GM23338 (cell line): ENCODE measurements around the gene EXD3. TPM values are rescaled to one million over a fixed set of nuclear protein-coding genes. Genes with fewer than 3 reads are reported as not detected.

Experiments
- ATAC-seq: fragments of 200-7000 bp; cut with Tn5 transposase; 3 replicates; pipeline ENCODE4 v1.9.1; 2020
- DNase-seq: peaks from one replicate; pipeline ENCODE4 v3.0.0-alpha.2; 2015; ENCODE audit warnings: low spot score
- H2AFZ ChIP-seq: fragments of 200-600 bp; sonication (generic); 2 replicates; pipeline ENCODE4 v1.8.0; 2016; ENCODE audit warnings: antibody characterized with exemption, mild to moderate bottlenecking, moderate library complexity
- H3F3A ChIP-seq: fragments of 200-600 bp; sonication (generic); replicated peaks from 2 replicates; pipeline ENCODE4 v1.8.0; 2017; ENCODE audit warnings: antibody characterized with exemption, mixed run types, low read depth
- H3K27ac ChIP-seq: fragments of 200-600 bp; sonication (generic); 2 replicates; pipeline ENCODE4 v1.6.1; 2016; ENCODE audit warnings: low read depth
- H3K27me3 ChIP-seq: fragments of 200-600 bp; sonication (generic); 2 replicates; pipeline ENCODE4 v1.8.0; 2016; ENCODE audit warnings: mild to moderate bottlenecking, mixed run types, moderate library complexity; ENCODE audit not compliant: insufficient read depth
- H3K36me3 ChIP-seq: fragments of 200-600 bp; sonication (generic); 2 replicates; pipeline ENCODE4 v1.8.0; 2016; ENCODE audit warnings: mild to moderate bottlenecking; ENCODE audit not compliant: insufficient read depth
- H3K4me1 ChIP-seq: fragments of 200-600 bp; sonication (generic); 2 replicates; pipeline ENCODE4 v1.8.0; 2016; ENCODE audit warnings: mild to moderate bottlenecking, moderate library complexity; ENCODE audit not compliant: insufficient read depth
- H3K4me2 ChIP-seq: fragments of 200-600 bp; sonication (generic); 2 replicates; pipeline ENCODE4 v1.7.1; 2017; ENCODE audit warnings: mixed run types
- H3K4me3 ChIP-seq: fragments of 200-600 bp; sonication (generic); 2 replicates; pipeline ENCODE4 v1.6.1; 2016; ENCODE audit warnings: mixed run types
- H3K79me2 ChIP-seq: fragments of 200-600 bp; sonication (generic); replicated peaks from 2 replicates; pipeline ENCODE4 v1.8.0; 2017; ENCODE audit warnings: mild to moderate bottlenecking; ENCODE audit not compliant: insufficient read depth
- H3K9me2 ChIP-seq: fragments of 200-600 bp; sonication (generic); 2 replicates; pipeline ENCODE4 v1.8.0; 2017; ENCODE audit not compliant: insufficient read depth
- H4K20me1 ChIP-seq: fragments of 200-600 bp; sonication (generic); replicated peaks from 2 replicates; pipeline ENCODE4 v1.8.0; 2017; ENCODE audit warnings: mild to moderate bottlenecking; ENCODE audit not compliant: insufficient read depth
- H3K27ac Mint-ChIP-seq: 2 replicates; pipeline ENCODE4 v1.8.0; 2020; ENCODE audit warnings: inconsistent platforms, mild to moderate bottlenecking, moderate library complexity, mixed read lengths
- H3K27me3 Mint-ChIP-seq: 3 replicates; pipeline ENCODE4 v1.8.0; 2022; ENCODE audit warnings: low read depth, mild to moderate bottlenecking, moderate library complexity, mixed read lengths, inconsistent platforms; ENCODE audit not compliant: insufficient read depth, poor library complexity
- H3K36me3 Mint-ChIP-seq: 3 replicates; pipeline ENCODE4 v1.8.0; 2021; ENCODE audit warnings: low read depth, mild to moderate bottlenecking, inconsistent platforms, moderate library complexity, mixed read lengths
- H3K4me1 Mint-ChIP-seq: 3 replicates; pipeline ENCODE4 v1.8.0; 2020; ENCODE audit warnings: mild to moderate bottlenecking, inconsistent platforms, mixed read lengths
- H3K4me3 Mint-ChIP-seq: 3 replicates; pipeline ENCODE4 v1.8.0; 2021; ENCODE audit warnings: moderate library complexity, mild to moderate bottlenecking, inconsistent platforms, mixed read lengths
- H3K9me3 Mint-ChIP-seq: 3 replicates; pipeline ENCODE4 v1.8.0; 2020; ENCODE audit warnings: moderate library complexity, mild to moderate bottlenecking, inconsistent platforms, mixed read lengths
- CREB1 ChIP-seq: fragments of 250-450 bp; sonication (Bioruptor Pico); IDR thresholded peaks from 2 replicates; pipeline ENCODE4 v1.5.0; 2020; ENCODE audit warnings: low read depth, mild to moderate bottlenecking, moderate library complexity
- CTCF ChIP-seq, 2 experiments: fragments of 200-600 bp in 1 of 2; sonication (generic) in 1 of 2; conservative IDR thresholded peaks; 2 replicates each; pipeline versions ENCODE4 v1.5.1 to v1.6.1; 2016 to 2017; ENCODE audit warnings: antibody characterized with exemption in 2 of 2, low read depth in 2 of 2, mild to moderate bottlenecking in 2 of 2, moderate library complexity in 1 of 2
- EZH2phosphoT487 ChIP-seq: fragments of 200-600 bp; sonication (generic); IDR thresholded peaks from one replicate; pipeline ENCODE4 v1.8.1; 2018; ENCODE audit warnings: antibody characterized with exemption; ENCODE audit not compliant: unreplicated experiment
- JUNB ChIP-seq: IDR thresholded peaks from one replicate; pipeline ENCODE4 v1.6.1; 2016; ENCODE audit warnings: antibody characterized with exemption; ENCODE audit not compliant: unreplicated experiment
- NANOG ChIP-seq: IDR thresholded peaks from 2 replicates; pipeline ENCODE4 v1.6.1; 2016; ENCODE audit warnings: antibody characterized with exemption, borderline replicate concordance
- REST ChIP-seq: IDR thresholded peaks from one replicate; pipeline ENCODE4 v1.6.1; 2018; ENCODE audit warnings: antibody characterized with exemption; ENCODE audit not compliant: unreplicated experiment
- STAT1 ChIP-seq: IDR thresholded peaks from one replicate; pipeline ENCODE4 v1.6.1; 2016; ENCODE audit warnings: antibody characterized with exemption; ENCODE audit not compliant: unreplicated experiment
- ZNF331 ChIP-seq: fragments of 250-450 bp; sonication (Bioruptor Pico); IDR thresholded peaks from 2 replicates; pipeline ENCODE4 v1.5.0; 2020; ENCODE audit warnings: low read depth, mild to moderate bottlenecking, moderate library complexity
- polyA plus RNA-seq: library from polyadenylated mRNA; unstranded; fragments of >200 nt; fragmentation: Nextera tagmentation; extraction: Ambion mirVana; gene quantifications from 2 replicates; pipeline ENCODE4 v1.2.1, GENCODE V29; 2016
- total RNA-seq: library from RNA; depleted of rRNA; stranded (reverse); fragments of >200 nt; shearing (Covaris generic); gene quantifications from 2 replicates; pipeline ENCODE4 v1.2.3, GENCODE V29; 2014
- TF ChIP-seq, protein P1 (sequence below): fragments of 250-450 bp; sonication (Bioruptor Pico); IDR thresholded peaks from 2 replicates; pipeline ENCODE4 v1.5.0; 2020; ENCODE audit warnings: mild to moderate bottlenecking, moderate library complexity

Gene EXD3
- total and polyA plus RNA-seq, 2 experiments from 2014 or later: 3.6 to 9.7 TPM

DNA sequence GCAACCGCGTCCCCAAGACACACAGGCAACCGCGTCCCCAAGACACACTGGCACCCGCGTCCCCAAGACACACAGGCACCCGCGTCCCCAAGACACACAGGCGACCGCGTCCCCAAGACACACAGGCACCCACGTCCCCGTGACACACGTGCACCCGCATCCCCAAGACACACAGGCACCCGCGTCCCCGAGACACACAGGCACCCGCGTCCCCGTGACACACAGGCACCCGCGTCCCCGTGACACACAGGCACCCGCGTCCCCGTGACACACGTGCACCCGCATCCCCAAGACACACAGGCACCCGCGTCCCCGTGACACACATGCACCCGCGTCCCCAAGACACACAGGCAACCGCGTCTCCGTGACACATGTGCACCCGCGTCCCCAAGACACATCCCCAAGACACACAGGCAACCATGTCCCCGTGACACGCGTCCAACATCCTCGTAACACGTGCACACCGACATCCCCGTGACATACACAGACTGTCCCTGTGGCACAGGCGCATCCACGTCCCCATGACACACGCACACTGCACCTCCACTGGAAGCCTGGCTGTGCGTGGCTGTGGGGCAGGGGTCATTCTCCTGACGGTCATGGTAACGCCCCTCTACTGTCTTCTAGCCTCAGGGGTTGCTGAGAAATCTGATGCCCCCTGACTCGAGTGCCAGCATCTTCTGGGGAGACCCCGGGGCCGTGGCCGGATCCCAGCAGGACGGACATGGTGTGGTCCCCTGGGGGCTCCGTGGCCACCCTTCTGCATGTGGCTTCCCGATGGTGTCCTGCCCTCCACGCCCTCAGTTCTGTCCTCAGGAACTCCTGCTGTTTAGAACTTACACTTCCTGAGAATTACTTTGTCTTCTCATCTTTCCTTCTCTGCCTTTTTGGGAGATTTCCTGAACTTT is 24.1 kb downstream of the EXD3 start:
- Histone ChIP-seq H3K4me3 (no peak overlapping the region), H3K27ac (no peak overlapping the region), H2AFZ (no peak overlapping the region), H3F3A (no peaks in the 10 kb centered on the region), H3K4me1 (no peaks in the 10 kb centered on the region), H3K36me3 (no peaks in the 10 kb centered on the region), H3K27me3 (no peaks in the 10 kb centered on the region), H3K4me2 (no peak overlapping the region), H4K20me1 (no peaks in the 10 kb centered on the region), H3K9me2 (no peaks in the 10 kb centered on the region), H3K79me2 (no peaks in the 10 kb centered on the region)
- Mint-ChIP-seq H3K27ac (no peak overlapping the region), H3K36me3 (peaks cover 37% of the 10 kb centered on the region), H3K4me3 (no peak overlapping the region; the same call in 2 of the 3 replicates), H3K9me3 (peaks cover 42% of the 10 kb centered on the region), H3K4me1 (no peaks in the 10 kb centered on the region; the same call in 2 of the 3 replicates), H3K27me3 (peaks cover 2% of the 10 kb centered on the region)
- DNase-seq: no peak
- TF ChIP-seq EZH2phosphoT487: no peak
- TF ChIP-seq, protein P1, sequence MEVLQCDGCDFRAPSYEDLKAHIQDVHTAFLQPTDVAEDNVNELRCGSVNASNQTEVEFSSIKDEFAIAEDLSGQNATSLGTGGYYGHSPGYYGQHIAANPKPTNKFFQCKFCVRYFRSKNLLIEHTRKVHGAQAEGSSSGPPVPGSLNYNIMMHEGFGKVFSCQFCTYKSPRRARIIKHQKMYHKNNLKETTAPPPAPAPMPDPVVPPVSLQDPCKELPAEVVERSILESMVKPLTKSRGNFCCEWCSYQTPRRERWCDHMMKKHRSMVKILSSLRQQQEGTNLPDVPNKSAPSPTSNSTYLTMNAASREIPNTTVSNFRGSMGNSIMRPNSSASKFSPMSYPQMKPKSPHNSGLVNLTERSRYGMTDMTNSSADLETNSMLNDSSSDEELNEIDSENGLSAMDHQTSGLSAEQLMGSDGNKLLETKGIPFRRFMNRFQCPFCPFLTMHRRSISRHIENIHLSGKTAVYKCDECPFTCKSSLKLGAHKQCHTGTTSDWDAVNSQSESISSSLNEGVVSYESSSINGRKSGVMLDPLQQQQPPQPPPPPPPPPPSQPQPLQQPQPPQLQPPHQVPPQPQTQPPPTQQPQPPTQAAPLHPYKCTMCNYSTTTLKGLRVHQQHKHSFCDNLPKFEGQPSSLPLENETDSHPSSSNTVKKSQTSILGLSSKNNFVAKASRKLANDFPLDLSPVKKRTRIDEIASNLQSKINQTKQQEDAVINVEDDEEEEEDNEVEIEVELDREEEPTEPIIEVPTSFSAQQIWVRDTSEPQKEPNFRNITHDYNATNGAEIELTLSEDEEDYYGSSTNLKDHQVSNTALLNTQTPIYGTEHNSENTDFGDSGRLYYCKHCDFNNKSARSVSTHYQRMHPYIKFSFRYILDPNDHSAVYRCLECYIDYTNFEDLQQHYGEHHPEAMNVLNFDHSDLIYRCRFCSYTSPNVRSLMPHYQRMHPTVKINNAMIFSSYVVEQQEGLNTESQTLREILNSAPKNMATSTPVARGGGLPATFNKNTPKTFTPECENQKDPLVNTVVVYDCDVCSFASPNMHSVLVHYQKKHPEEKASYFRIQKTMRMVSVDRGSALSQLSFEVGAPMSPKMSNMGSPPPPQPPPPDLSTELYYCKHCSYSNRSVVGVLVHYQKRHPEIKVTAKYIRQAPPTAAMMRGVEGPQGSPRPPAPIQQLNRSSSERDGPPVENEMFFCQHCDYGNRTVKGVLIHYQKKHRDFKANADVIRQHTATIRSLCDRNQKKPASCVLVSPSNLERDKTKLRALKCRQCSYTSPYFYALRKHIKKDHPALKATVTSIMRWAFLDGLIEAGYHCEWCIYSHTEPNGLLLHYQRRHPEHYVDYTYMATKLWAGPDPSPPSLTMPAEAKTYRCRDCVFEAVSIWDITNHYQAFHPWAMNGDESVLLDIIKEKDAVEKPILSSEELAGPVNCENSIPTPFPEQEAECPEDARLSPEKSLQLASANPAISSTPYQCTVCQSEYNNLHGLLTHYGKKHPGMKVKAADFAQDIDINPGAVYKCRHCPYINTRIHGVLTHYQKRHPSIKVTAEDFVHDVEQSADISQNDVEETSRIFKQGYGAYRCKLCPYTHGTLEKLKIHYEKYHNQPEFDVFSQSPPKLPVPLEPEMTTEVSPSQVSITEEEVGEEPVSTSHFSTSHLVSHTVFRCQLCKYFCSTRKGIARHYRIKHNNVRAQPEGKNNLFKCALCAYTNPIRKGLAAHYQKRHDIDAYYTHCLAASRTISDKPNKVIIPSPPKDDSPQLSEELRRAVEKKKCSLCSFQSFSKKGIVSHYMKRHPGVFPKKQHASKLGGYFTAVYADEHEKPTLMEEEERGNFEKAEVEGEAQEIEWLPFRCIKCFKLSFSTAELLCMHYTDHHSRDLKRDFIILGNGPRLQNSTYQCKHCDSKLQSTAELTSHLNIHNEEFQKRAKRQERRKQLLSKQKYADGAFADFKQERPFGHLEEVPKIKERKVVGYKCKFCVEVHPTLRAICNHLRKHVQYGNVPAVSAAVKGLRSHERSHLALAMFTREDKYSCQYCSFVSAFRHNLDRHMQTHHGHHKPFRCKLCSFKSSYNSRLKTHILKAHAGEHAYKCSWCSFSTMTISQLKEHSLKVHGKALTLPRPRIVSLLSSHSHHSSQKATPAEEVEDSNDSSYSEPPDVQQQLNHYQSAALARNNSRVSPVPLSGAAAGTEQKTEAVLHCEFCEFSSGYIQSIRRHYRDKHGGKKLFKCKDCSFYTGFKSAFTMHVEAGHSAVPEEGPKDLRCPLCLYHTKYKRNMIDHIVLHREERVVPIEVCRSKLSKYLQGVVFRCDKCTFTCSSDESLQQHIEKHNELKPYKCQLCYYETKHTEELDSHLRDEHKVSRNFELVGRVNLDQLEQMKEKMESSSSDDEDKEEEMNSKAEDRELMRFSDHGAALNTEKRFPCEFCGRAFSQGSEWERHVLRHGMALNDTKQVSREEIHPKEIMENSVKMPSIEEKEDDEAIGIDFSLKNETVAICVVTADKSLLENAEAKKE: no peak
- no peak for TF ChIP-seq CREB1
- no peak for TF ChIP-seq JUNB
- TF ChIP-seq REST: no peak
- no peak for TF ChIP-seq ZNF331 (CRISPR knock-in tag)
- TF ChIP-seq STAT1: no peak
- no peak for TF ChIP-seq NANOG
- no peak for TF ChIP-seq CTCF (conservative IDR thresholded peaks at IDR 0.05; ENCODE audit: low read depth in 2 of 2)
- no peak for ATAC-seq
